A549 (cell line): ENCODE measurements around the gene MEGF6. TPM values are rescaled to one million over a fixed set of nuclear protein-coding genes. Genes with fewer than 3 reads are reported as not detected.

Experiments
- ATAC-seq, 2 experiments: fragments of 200-7000 bp in 1 of 2; fragments of >200 bp in 1 of 2; cut with Nextera tagmentation in 1 of 2; cut with Tn5 transposase in 1 of 2; 3 replicates each; pipeline versions ENCODE4 v1.8.0 to v1.9.1; 2018 to 2020; ENCODE audit warnings: mild to moderate bottlenecking in 1 of 2, moderate library complexity in 1 of 2
- CTCF ChIA-PET: fragments of 300-600 bp; sonication (Branson Sonifier 250); formaldehyde crosslinking; extraction: SDS; loops from one replicate; lab custom pipeline; 2021; ENCODE audit warnings: antibody characterized with exemption, inconsistent platforms; lab: Yijun Ruan, JAX
- POLR2A ChIA-PET: fragments of 350-600 bp; formaldehyde crosslinking; extraction: SDS; loops from one replicate; lab custom pipeline; 2021; ENCODE audit warnings: antibody characterized with exemption, inconsistent platforms; lab: Yijun Ruan, JAX
- DNase-seq, 2 experiments: peaks; one replicate each; pipeline versions ENCODE4 v3.0.0 to v3.0.0-alpha.2; 2011 to 2016; ENCODE audit warnings: low read depth in 1 of 2, low spot score in 1 of 2
- FAIRE-seq: peaks from 2 replicates; lab custom pipeline; 2011; peaks lifted over from hg19 to GRCh38; lab: Jason Lieb, UNC
- H3K27ac ChIP-seq, 2 experiments: fragments of >200 bp; sonication (Bioruptor Twin); formaldehyde crosslinking; 3 replicates each; pipeline ENCODE4 v1.5.1; 2016 to 2017
- H3K4me1 ChIP-seq: fragments of >200 bp; sonication (Bioruptor Twin); formaldehyde crosslinking; 3 replicates; pipeline ENCODE4 v1.6.1; 2016
- H3K4me2 ChIP-seq: fragments of >200 bp; sonication (Bioruptor Twin); formaldehyde crosslinking; 3 replicates; pipeline ENCODE4 v1.6.1; 2016
- H3K4me3 ChIP-seq: fragments of >200 bp; sonication (Bioruptor Twin); formaldehyde crosslinking; 3 replicates; pipeline ENCODE4 v1.5.1; 2016
- H3K9me3 ChIP-seq: fragments of >200 bp; sonication (Bioruptor Twin); formaldehyde crosslinking; 3 replicates; pipeline ENCODE4 v1.6.1; 2016
- BHLHE40 ChIP-seq: IDR thresholded peaks from 2 replicates; pipeline ENCODE4 v1.6.1; 2012; ENCODE audit warnings: low read depth, low read length, inconsistent platforms
- E2F6 ChIP-seq: IDR thresholded peaks from 2 replicates; pipeline ENCODE4 v1.6.1; 2012; ENCODE audit warnings: low read depth, borderline replicate concordance
- EHF ChIP-seq: fragments of 250-450 bp; sonication (Bioruptor Pico); IDR thresholded peaks from 2 replicates; pipeline ENCODE4 v1.5.0; 2020; ENCODE audit warnings: mild to moderate bottlenecking
- EHMT2 ChIP-seq: fragments of 200-600 bp; sonication (generic); IDR thresholded peaks from 2 replicates; pipeline ENCODE4 v1.6.1; 2016; ENCODE audit warnings: antibody characterized with exemption, low read depth, mild to moderate bottlenecking, moderate library complexity
- ELK1 ChIP-seq: fragments of 150-350 bp; IDR thresholded peaks from 2 replicates; pipeline ENCODE4 v1.6.1; 2014; ENCODE audit warnings: low read depth, mild to moderate bottlenecking, low read length
- FOSB ChIP-seq: fragments of 250-450 bp; sonication (Bioruptor Pico); IDR thresholded peaks from 2 replicates; pipeline ENCODE4 v1.5.0; 2020; ENCODE audit warnings: mild to moderate bottlenecking, moderate library complexity
- GATA3 ChIP-seq: IDR thresholded peaks from 2 replicates; pipeline ENCODE4 v1.6.1; 2012; ENCODE audit warnings: borderline replicate concordance
- HMGXB4 ChIP-seq: fragments of 250-450 bp; sonication (Bioruptor Pico); IDR thresholded peaks from 2 replicates; pipeline ENCODE4 v1.5.0; 2021; ENCODE audit warnings: mild to moderate bottlenecking, moderate library complexity, borderline replicate concordance
- HOXB5 ChIP-seq: fragments of 250-450 bp; sonication (Bioruptor Pico); IDR thresholded peaks from 2 replicates; pipeline ENCODE4 v1.5.0; 2020; ENCODE audit warnings: mild to moderate bottlenecking, moderate library complexity
- JUNB ChIP-seq: fragments of >200 bp; sonication (Bioruptor Twin); formaldehyde crosslinking; IDR thresholded peaks from 2 replicates; pipeline ENCODE4 v1.6.1; 2016
- KDM5A ChIP-seq: fragments of 200-600 bp; sonication (generic); IDR thresholded peaks from 2 replicates; pipeline ENCODE4 v1.6.1; 2016; ENCODE audit warnings: antibody characterized with exemption, mild to moderate bottlenecking
- MYC ChIP-seq: IDR thresholded peaks from 2 replicates; pipeline ENCODE4 v1.6.1; 2012; ENCODE audit warnings: mild to moderate bottlenecking, inconsistent platforms, low read length, improper control_type of control experiment, borderline replicate concordance
- NPAS2 ChIP-seq: fragments of 250-450 bp; sonication (Bioruptor Pico); IDR thresholded peaks from 2 replicates; pipeline ENCODE4 v1.8.0; 2022; ENCODE audit warnings: mild to moderate bottlenecking, moderate library complexity, borderline replicate concordance
- NR3C1 ChIP-seq: fragments of >200 bp; sonication (Bioruptor Twin); formaldehyde crosslinking; IDR thresholded peaks from 3 replicates; pipeline ENCODE4 v1.6.1; 2017
- PHF8 ChIP-seq: fragments of 200-600 bp; sonication (generic); IDR thresholded peaks from 2 replicates; pipeline ENCODE4 v1.6.1; 2016; ENCODE audit warnings: low read depth, mild to moderate bottlenecking, antibody characterized with exemption, moderate library complexity, borderline replicate concordance
- REST ChIP-seq: fragments of 200-600 bp; sonication (generic); IDR thresholded peaks from 2 replicates; pipeline ENCODE4 v1.6.1; 2016; ENCODE audit warnings: antibody characterized with exemption, mild to moderate bottlenecking, moderate library complexity
- SMC3 ChIP-seq: fragments of >200 bp; sonication (Bioruptor Twin); formaldehyde crosslinking; IDR thresholded peaks from 3 replicates; pipeline ENCODE4 v1.6.1; 2018; ENCODE audit warnings: inconsistent platforms
- SREBF2 ChIP-seq: fragments of 450-650 bp; IDR thresholded peaks from 2 replicates; pipeline ENCODE4 v1.6.1; 2014; ENCODE audit warnings: mild to moderate bottlenecking, moderate library complexity
- ZFP36 ChIP-seq: fragments of 450-650 bp; IDR thresholded peaks from 2 replicates; pipeline ENCODE4 v1.6.1; 2014; ENCODE audit warnings: borderline replicate concordance; ENCODE audit not compliant: partially characterized antibody
- ZNF302 ChIP-seq: fragments of 250-450 bp; sonication (Bioruptor Pico); IDR thresholded peaks from 2 replicates; pipeline ENCODE4 v1.9.0; 2021; ENCODE audit warnings: inconsistent platforms, mild to moderate bottlenecking, moderate library complexity
- WGBS: methylation state at CpG from one replicate; pipeline ENCODE4 v1.1.6; 2017; ENCODE audit errors: missing lambda C conversion rate; 5-methylcytosine and 5-hydroxymethylcytosine counted together
- polyA plus RNA-seq, 4 experiments: library from polyadenylated mRNA; depleted of rRNA in 3 of 4; stranded (reverse); fragments of >200 nt; fragmentation: RNase III in 1 of 4; extraction: RNeasy Plus Mini Kit Qiagen cat#74134 plus additional on column Dnase treatment in 1 of 4; gene quantifications; 2 replicates in 3 of 4; 3 replicates in 1 of 4; pipeline ENCODE4 v1.2.3, GENCODE V29; 2011 to 2017

The MEGF6 gene
- polyA plus RNA-seq, 2 of the 4 experiments (the other 2 are of a cell fraction), result 0.66 to 13.7 TPM

- no peak overlapping the region for H3K27ac ChIP-seq
- H3K4me2 ChIP-seq, result no peak overlapping the region
- CTCF ChIA-PET, result interaction anchor here (1.0 to 1.9 kb wide), 6 partner anchors 9 to 117 kb away, joined by 3 to 9 read pairs (median 4); no protein-coding TSS in a partner anchor
- no peak overlapping the region for H3K4me3 ChIP-seq
- no peak for TF ChIP-seq KDM5A
- TF ChIP-seq, all 56 proteins: peak for 0
- Histone ChIP-seq H3K4me1 (peaks cover 21% of the 10 kb centered on the region), H3K9me3 (no peaks in the 10 kb centered on the region)
- FAIRE-seq, result no peak
- POLR2A ChIA-PET, result no interaction called here
- no peak for DNase-seq
- WGBS, result no CpG with 5 or more reads among the region's 17 CpGs
- no peak for ATAC-seq
These were observed 109.9 kb downstream of the MEGF6 start for GRCh38 chr1:3501437-3501836.

- 90% methylated on average over 24 of the region's 32 CpGs for WGBS
- Histone ChIP-seq H3K9me3 (no peaks in the 10 kb centered on the region), H3K4me2 (no peak overlapping the region), H3K4me1 (peaks cover 21% of the 10 kb centered on the region), H3K27ac (no peak overlapping the region), H3K4me3 (no peak overlapping the region)
- ChIA-PET CTCF (interaction anchor here (1.4 to 2.0 kb wide), 3 partner anchors 10 to 114 kb away, joined by 5 to 9 read pairs (median 6); no protein-coding TSS in a partner anchor), POLR2A (no interaction called here)
- TF ChIP-seq HMGXB4, result no peak
- no peak for TF ChIP-seq SREBF2
- TF ChIP-seq MYC, result no peak
- TF ChIP-seq ELK1, result no peak
- no peak for TF ChIP-seq NPAS2 (CRISPR knock-in tag)
- TF ChIP-seq PHF8, result no peak
- no peak for TF ChIP-seq EHF (CRISPR knock-in tag)
- no peak for TF ChIP-seq FOSB (CRISPR knock-in tag)
- no peak for TF ChIP-seq REST
- no peak for TF ChIP-seq SMC3
- TF ChIP-seq JUNB, result no peak
- TF ChIP-seq BHLHE40, result no peak
- TF ChIP-seq ZFP36, result no peak
- TF ChIP-seq HOXB5 (CRISPR knock-in tag), result no peak
- TF ChIP-seq GATA3, result no peak
- no peak for TF ChIP-seq NR3C1
- no peak for TF ChIP-seq EHMT2
- TF ChIP-seq ZNF302 (CRISPR knock-in tag), result no peak
- TF ChIP-seq E2F6, result no peak
- ATAC-seq (no peak), FAIRE-seq (no peak), DNase-seq (no peak)
These were observed 111.0 kb downstream of the MEGF6 start for GRCh38 chr1:3500265-3500835.
